Measurements from ENCODE around the gene LMAN2L. TPM values are rescaled to one million over a fixed set of nuclear protein-coding genes. Genes with fewer than 3 reads are reported as not detected.
"Not testable (repeated sequence)": the region's sequence is repeated elsewhere in the genome, so short reads cannot be mapped to it uniquely, and the experiment has no call there.

The LMAN2L gene
- total and polyA plus RNA-seq, 5 donors = 12.9 to 24.3 (median 19.8) TPM

- Histone ChIP-seq H3K4me3 (ENCODE audit: low read length) (no peak overlapping the region), H3K9me3 (ENCODE audit: control insufficient read depth, low read length) (no peaks in the 10 kb centered on the region), H3K27ac (ENCODE audit: low read length) (no peak overlapping the region), H3K4me1 (ENCODE audit: control insufficient read depth, insufficient read depth, low read length) (no peaks in the 10 kb centered on the region), H3K27me3 (ENCODE audit: control insufficient read depth, insufficient read depth) (no peaks in the 10 kb centered on the region)
- DNase-seq (peak in 2 of 3 donors; percentile 35 to 72), ATAC-seq (peak; percentile 66 to 70)
- 48% methylated on average over 19 of the region's 19 CpGs for WGBS
- intact Hi-C loops (cut with DNase I) = no loop called here
These were observed 54.0 kb downstream of the LMAN2L start for GRCh38 chr2:96685577-96686459.

DNA sequence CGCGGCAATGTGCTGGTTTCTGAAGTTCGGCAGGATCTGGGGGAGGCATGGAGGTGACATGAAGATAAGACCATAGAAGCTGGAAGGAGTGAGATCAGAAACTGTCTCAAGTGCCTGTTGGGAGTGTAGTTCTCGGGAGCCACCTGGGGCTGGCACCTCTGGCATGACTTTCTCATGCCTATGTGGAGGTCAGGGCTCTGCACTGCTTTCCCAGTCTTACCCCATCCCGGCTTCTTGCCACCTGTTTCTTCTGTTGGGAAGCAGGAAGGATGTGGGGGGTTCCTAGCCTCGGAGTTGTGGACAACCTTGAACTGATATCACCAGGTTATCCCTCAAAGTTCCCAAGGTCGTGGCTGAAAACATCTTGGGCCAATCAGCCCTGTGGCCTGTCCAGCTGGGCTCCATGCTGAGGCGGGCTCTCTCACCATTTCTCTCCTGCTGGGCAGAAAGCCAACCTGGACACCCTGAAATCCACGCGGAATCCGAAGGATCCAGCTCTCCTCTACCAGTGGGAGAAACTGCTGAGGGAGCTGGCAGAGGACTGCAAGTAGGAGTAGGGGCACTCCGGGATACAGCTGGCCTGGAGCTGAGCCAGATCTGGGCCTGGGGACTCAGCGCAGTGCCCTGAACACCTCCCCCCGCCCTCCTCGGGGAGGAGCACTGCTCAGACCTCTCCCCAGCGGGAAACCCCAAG is 54.8 kb downstream of the LMAN2L start:
- Histone ChIP-seq H3K27ac (ENCODE audit: low read length) (no peak overlapping the region), H3K4me1 (ENCODE audit: control insufficient read depth, insufficient read depth, low read length) (no peaks in the 10 kb centered on the region), H3K9me3 (ENCODE audit: control insufficient read depth, low read length) (no peaks in the 10 kb centered on the region), H3K27me3 (ENCODE audit: control insufficient read depth, insufficient read depth) (no peaks in the 10 kb centered on the region), H3K4me3 (ENCODE audit: low read length) (no peak overlapping the region)
- intact Hi-C loops (cut with DNase I) = no loop called here
- ATAC-seq = peak in 1 of 2 donors; percentile 24
- no peak for DNase-seq
- WGBS = 46% methylated on average over 16 of the region's 16 CpGs

GRCh38 chr2:96683972-96684820 is 55.7 kb downstream of the LMAN2L start:
- intact Hi-C loops (cut with DNase I) = no loop called here
- Histone ChIP-seq H3K27ac (ENCODE audit: low read length) (no peak overlapping the region), H3K27me3 (ENCODE audit: control insufficient read depth, insufficient read depth) (no peaks in the 10 kb centered on the region), H3K4me3 (ENCODE audit: low read length) (no peak overlapping the region), H3K9me3 (ENCODE audit: control insufficient read depth, low read length) (no peaks in the 10 kb centered on the region), H3K4me1 (ENCODE audit: control insufficient read depth, insufficient read depth, low read length) (no peaks in the 10 kb centered on the region)
- DNase-seq = peak in 1 of 3 donors; percentile 26
- 94% methylated on average over 13 of the region's 13 CpGs for WGBS
- ATAC-seq = no peak

DNA sequence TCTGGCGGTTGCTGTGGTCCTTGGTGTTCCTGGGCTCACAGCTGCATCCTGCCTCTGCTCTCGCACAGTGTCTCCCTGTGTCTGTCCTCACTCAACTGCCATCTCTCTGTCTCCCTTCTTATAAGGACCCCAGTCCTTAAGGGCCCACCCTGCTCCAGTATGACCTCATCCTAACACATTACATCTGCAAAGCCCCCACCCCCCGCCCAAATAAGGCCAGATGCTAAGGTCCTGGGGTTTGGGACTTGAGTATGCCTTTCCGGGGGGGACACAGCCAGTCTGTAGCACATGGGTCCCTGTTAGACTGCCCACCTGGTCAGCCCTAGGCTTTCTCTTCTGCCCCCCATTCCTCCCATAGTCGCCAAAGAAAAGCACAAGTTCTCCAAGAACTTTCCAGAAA is 56.6 kb downstream of the LMAN2L start:
- Histone ChIP-seq H3K4me1 (ENCODE audit: control insufficient read depth, insufficient read depth, low read length) (no peaks in the 10 kb centered on the region), H3K27me3 (ENCODE audit: control insufficient read depth, insufficient read depth) (no peaks in the 10 kb centered on the region), H3K4me3 (ENCODE audit: low read length) (no peak overlapping the region), H3K9me3 (ENCODE audit: control insufficient read depth, low read length) (no peaks in the 10 kb centered on the region), H3K27ac (ENCODE audit: low read length) (no peak overlapping the region)
- intact Hi-C loops (cut with DNase I) = no loop called here
- 91% methylated on average over 5 of the region's 5 CpGs for WGBS
- no peak for ATAC-seq
- DNase-seq = no peak

DNA sequence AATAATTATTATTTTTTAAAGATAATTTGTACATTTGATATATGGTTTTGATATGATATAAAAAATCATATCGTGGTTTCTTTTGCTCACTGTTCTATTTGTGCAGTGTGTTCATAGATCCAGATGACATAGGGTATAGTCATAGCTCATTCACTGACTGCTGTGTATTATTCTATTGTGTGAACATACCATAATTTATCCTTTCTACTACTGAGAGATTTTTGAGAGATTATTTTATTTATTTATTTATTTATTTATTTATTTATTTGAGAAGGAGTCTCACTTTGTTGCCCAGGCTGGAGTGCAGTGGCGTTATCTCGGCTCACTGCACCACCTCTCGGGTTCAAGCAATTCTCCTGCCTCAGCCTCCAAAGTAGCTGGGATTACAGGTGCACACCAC is 58.3 kb downstream of the LMAN2L start:
- DNase-seq (no peak), ATAC-seq (no peak)
- H3K4me3 ChIP-seq (ENCODE audit: low read length) = no peak overlapping the region
- intact Hi-C loops (cut with DNase I) = no loop called here
- no peak overlapping the region for H3K27ac ChIP-seq (ENCODE audit: low read length)
- no peaks in the 10 kb centered on the region for H3K4me1 ChIP-seq (ENCODE audit: control insufficient read depth, insufficient read depth, low read length)
- no peaks in the 10 kb centered on the region for H3K27me3 ChIP-seq (ENCODE audit: control insufficient read depth, insufficient read depth)
- 93% methylated on average over 4 of the region's 4 CpGs for WGBS
- H3K9me3 ChIP-seq (ENCODE audit: control insufficient read depth, low read length) = no peaks in the 10 kb centered on the region

DNA sequence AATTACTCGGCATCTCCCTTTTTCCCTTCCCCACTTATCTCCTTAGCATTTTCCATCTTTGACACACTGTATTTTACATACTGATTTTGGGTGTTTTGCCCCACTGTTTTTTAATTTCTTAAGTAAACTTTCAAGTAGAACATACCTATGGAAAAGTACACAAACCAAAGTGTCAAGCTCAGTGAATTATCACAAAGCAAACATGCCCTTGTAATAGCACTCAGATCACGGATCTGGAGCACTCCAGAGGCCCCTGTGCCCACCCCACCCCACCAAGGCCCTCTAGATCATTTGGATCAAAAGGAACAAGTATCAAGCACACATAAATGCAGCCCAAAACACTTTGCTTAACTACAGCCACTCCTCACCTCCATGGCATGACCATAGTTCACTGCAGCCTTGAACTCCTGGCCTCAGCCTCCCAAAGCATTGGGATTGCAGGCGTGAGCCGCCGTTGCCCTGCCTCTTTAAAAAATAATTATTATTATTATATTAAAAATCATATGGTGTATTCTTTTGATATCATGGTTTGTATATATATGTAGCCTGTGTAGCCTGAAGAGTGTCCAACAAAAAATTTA is 59.2 kb downstream of the LMAN2L start:
- H3K4me3 ChIP-seq (ENCODE audit: low read length) = no peak overlapping the region
- H3K27me3 ChIP-seq (ENCODE audit: control insufficient read depth, insufficient read depth) = no peaks in the 10 kb centered on the region
- no peaks in the 10 kb centered on the region for H3K4me1 ChIP-seq (ENCODE audit: control insufficient read depth, insufficient read depth, low read length)
- 81% methylated on average over 5 of the region's 5 CpGs for WGBS
- DNase-seq (no peak), ATAC-seq (no peak)
- no peaks in the 10 kb centered on the region for H3K9me3 ChIP-seq (ENCODE audit: control insufficient read depth, low read length)
- H3K27ac ChIP-seq (ENCODE audit: low read length) = no peak overlapping the region
- intact Hi-C loops (cut with DNase I) = no loop called here

- no peak overlapping the region for H3K4me3 ChIP-seq (ENCODE audit: low read length)
- no peaks in the 10 kb centered on the region for H3K27me3 ChIP-seq (ENCODE audit: control insufficient read depth, insufficient read depth)
- no peak overlapping the region for H3K27ac ChIP-seq (ENCODE audit: low read length)
- 32% methylated on average over 9 of the region's 9 CpGs for WGBS
- H3K9me3 ChIP-seq (ENCODE audit: control insufficient read depth, low read length) = no peaks in the 10 kb centered on the region
- ATAC-seq = peak; percentile 67 to 82
- H3K4me1 ChIP-seq (ENCODE audit: control insufficient read depth, insufficient read depth, low read length) = no peaks in the 10 kb centered on the region
- DNase-seq = peak in 2 of 3 donors; percentile 43 to 79
- intact Hi-C loops (cut with DNase I) = no loop called here
These were observed 60.0 kb downstream of the LMAN2L start for GRCh38 chr2:96679848-96680247.

GRCh38 chr2:96669539-96670215 is 70.2 kb downstream of the LMAN2L start:
- no peaks in the 10 kb centered on the region for H3K27me3 ChIP-seq (ENCODE audit: control insufficient read depth, insufficient read depth)
- no peak for ATAC-seq
- H3K4me3 ChIP-seq (ENCODE audit: low read length) = no peak overlapping the region
- no peaks in the 10 kb centered on the region for H3K9me3 ChIP-seq (ENCODE audit: control insufficient read depth, low read length)
- H3K4me1 ChIP-seq (ENCODE audit: control insufficient read depth, insufficient read depth, low read length) = peaks cover 2% of the 10 kb centered on the region
- intact Hi-C loops (cut with DNase I) = no loop called here
- WGBS = 86% methylated on average over 15 of the region's 15 CpGs
- no peak for DNase-seq
- no peak overlapping the region for H3K27ac ChIP-seq (ENCODE audit: low read length)

DNA sequence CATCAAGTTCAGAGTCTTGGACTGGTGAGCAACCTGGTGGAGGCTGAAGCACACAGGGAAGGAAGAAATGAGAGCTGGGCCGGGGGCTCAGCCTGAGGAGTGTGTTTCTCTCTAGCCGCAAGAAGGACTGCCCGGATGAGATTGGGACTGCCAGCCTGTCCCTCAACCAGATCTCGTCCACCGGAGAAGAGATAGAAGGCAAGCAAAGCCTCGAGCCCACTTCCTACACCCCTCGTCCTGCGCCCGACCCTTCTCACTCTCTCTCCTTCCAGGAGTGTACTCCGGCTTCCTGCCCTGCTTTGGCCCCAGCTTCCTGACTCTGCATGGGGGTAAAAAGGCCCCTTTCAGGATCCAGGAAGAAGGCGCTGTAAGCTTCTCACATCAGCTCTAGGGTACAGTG is 71.1 kb downstream of the LMAN2L start:
- H3K27me3 ChIP-seq (ENCODE audit: control insufficient read depth, insufficient read depth) = no peaks in the 10 kb centered on the region
- H3K4me3 ChIP-seq (ENCODE audit: low read length) = no peak overlapping the region
- H3K4me1 ChIP-seq (ENCODE audit: control insufficient read depth, insufficient read depth, low read length) = peaks cover 2% of the 10 kb centered on the region
- no peaks in the 10 kb centered on the region for H3K9me3 ChIP-seq (ENCODE audit: control insufficient read depth, low read length)
- WGBS = 75% methylated on average over 11 of the region's 11 CpGs
- no peak overlapping the region for H3K27ac ChIP-seq (ENCODE audit: low read length)
- intact Hi-C loops (cut with DNase I) = no loop called here
- ATAC-seq = no peak
- no peak for DNase-seq

- H3K27ac ChIP-seq (ENCODE audit: low read length); ATAC-seq; intact Hi-C loops (cut with DNase I); H3K9me3 ChIP-seq (ENCODE audit: control insufficient read depth, low read length); H3K27me3 ChIP-seq (ENCODE audit: control insufficient read depth, insufficient read depth); H3K4me1 ChIP-seq (ENCODE audit: control insufficient read depth, insufficient read depth, low read length); DNase-seq; H3K4me3 ChIP-seq (ENCODE audit: low read length): not testable (repeated sequence)
- WGBS = 97% methylated on average over 3 of the region's 3 CpGs
These were observed 74.1 kb downstream of the LMAN2L start for GRCh38 chr2:96665717-96666116.
